OCI-LY1 (cell line): Measurements from ENCODE around the gene SFSWAP.

Experiments
- H2AFZ ChIP-seq: fragments of 200-600 bp; sonication (generic), shearing (Covaris generic); 2 replicates; pipeline ENCODE4 v1.6.0; 2014; ENCODE audit warnings: antibody characterized with exemption, mild to moderate bottlenecking, low read length
- H3F3A ChIP-seq: fragments of 200-600 bp; sonication (generic), shearing (Covaris generic); 2 replicates; pipeline ENCODE4 v1.6.0; 2014; ENCODE audit warnings: mild to moderate bottlenecking, antibody characterized with exemption, low read length, moderate library complexity; ENCODE audit not compliant: insufficient read depth
- H3K27ac ChIP-seq: fragments of 200-600 bp; sonication (generic); 2 replicates; pipeline ENCODE4 v1.5.1; 2014; ENCODE audit warnings: low read length, mixed run types, mild to moderate bottlenecking, low read depth; ENCODE audit not compliant: poor library complexity, severe bottlenecking
- H3K27me3 ChIP-seq: fragments of 200-600 bp; sonication (generic); 2 replicates; pipeline ENCODE4 v1.6.0; 2014; ENCODE audit warnings: antibody characterized with exemption, mild to moderate bottlenecking, low read length, moderate library complexity; ENCODE audit not compliant: insufficient read depth
- H3K36me3 ChIP-seq: fragments of 200-600 bp; sonication (generic); 2 replicates; pipeline ENCODE4 v1.6.1; 2014; ENCODE audit warnings: mild to moderate bottlenecking, antibody characterized with exemption, low read length, moderate library complexity, mixed read lengths; ENCODE audit not compliant: insufficient read depth
- H3K4me1 ChIP-seq: fragments of 200-600 bp; sonication (generic); 2 replicates; pipeline ENCODE4 v1.5.1; 2014; ENCODE audit warnings: mild to moderate bottlenecking, low read length, moderate library complexity; ENCODE audit not compliant: insufficient read depth, severe bottlenecking
- H3K4me2 ChIP-seq: fragments of 200-600 bp; sonication (generic), shearing (Covaris generic); 2 replicates; pipeline ENCODE4 v1.6.1; 2014; ENCODE audit warnings: low read length
- H3K4me3 ChIP-seq: fragments of 200-600 bp; sonication (generic); 2 replicates; pipeline ENCODE4 v1.5.1; 2014; ENCODE audit warnings: low read length, low read depth, mild to moderate bottlenecking, mixed read lengths; ENCODE audit not compliant: poor library complexity, severe bottlenecking
- H3K79me2 ChIP-seq: fragments of 200-600 bp; shearing (Covaris generic); 2 replicates; pipeline ENCODE4 v1.6.1; 2016; ENCODE audit warnings: mixed run types, low read length, mixed read lengths; ENCODE audit not compliant: insufficient read depth
- H3K9ac ChIP-seq: fragments of 200-600 bp; sonication (generic), shearing (Covaris generic); 2 replicates; pipeline ENCODE4 v1.6.1; 2014; ENCODE audit warnings: mild to moderate bottlenecking, low read length, mixed read lengths
- H3K9me2 ChIP-seq: fragments of 200-600 bp; sonication (generic), shearing (Covaris generic); 2 replicates; pipeline ENCODE4 v1.6.1; 2014; ENCODE audit warnings: low read depth, mild to moderate bottlenecking, low read length, mixed read lengths
- H3K9me3 ChIP-seq: fragments of 200-600 bp; shearing (Covaris generic); 2 replicates; pipeline ENCODE4 v1.6.1; 2014; ENCODE audit warnings: low read length, mixed read lengths
- H4K20me1 ChIP-seq: fragments of 200-600 bp; sonication (generic), shearing (Covaris generic); 2 replicates; pipeline ENCODE4 v1.6.0; 2016; ENCODE audit warnings: mild to moderate bottlenecking, low read length; ENCODE audit not compliant: insufficient read depth
- EZH2 ChIP-seq: fragments of 200-600 bp; sonication (generic), shearing (Covaris generic); IDR thresholded peaks from 2 replicates; pipeline ENCODE4 v1.8.0; 2017; ENCODE audit warnings: borderline replicate concordance, mixed run types, mild to moderate bottlenecking, antibody characterized with exemption, low read length, moderate library complexity, mixed read lengths
- TF ChIP-seq, protein P1 (sequence below): fragments of 200-600 bp; sonication (generic), shearing (Covaris generic); IDR thresholded peaks from 2 replicates; pipeline ENCODE4 v1.5.1; 2017; ENCODE audit warnings: mild to moderate bottlenecking, antibody characterized with exemption, low read length, moderate library complexity, mixed read lengths

The SFSWAP gene

DNA sequence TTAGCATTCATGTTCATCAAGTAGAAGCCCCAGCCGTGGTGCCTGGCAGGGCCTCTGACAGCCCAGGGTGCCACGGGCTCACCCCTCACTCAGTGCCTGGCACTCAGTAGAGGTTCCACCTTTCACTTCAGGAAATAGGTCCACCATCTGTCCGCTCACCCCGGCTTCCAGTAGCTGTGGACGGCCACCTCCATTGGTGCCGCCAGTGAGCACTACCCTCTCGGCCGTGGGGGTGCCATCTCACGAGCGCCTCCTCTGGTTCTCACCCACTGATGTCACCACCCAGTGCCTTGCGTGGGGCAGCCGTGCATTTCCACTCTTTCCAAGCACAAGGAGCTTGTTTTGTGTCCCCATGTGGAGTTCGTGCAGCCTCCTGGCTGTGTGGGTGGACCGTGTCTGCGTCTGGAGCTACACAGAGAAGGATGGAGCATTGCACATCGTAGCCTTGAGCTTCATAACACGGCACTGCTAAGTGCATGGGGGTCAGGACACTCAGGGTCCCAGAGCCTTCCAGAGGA, 76.3 kb downstream of the SFSWAP start:
- Histone ChIP-seq H3K27me3 (no peaks in the 10 kb centered on the region), H4K20me1 (no peaks in the 10 kb centered on the region), H3K4me3 (no peak overlapping the region), H2AFZ (no peak overlapping the region), H3K4me2 (no peak overlapping the region), H3K79me2 (no peaks in the 10 kb centered on the region), H3K9me2 (no peaks in the 10 kb centered on the region), H3K4me1 (no peaks in the 10 kb centered on the region), H3K27ac (no peak overlapping the region), H3K9ac (no peak overlapping the region), H3K36me3 (peaks cover 76% of the 10 kb centered on the region), H3K9me3 (no peaks in the 10 kb centered on the region), H3F3A (no peaks in the 10 kb centered on the region)
- TF ChIP-seq, protein P1, sequence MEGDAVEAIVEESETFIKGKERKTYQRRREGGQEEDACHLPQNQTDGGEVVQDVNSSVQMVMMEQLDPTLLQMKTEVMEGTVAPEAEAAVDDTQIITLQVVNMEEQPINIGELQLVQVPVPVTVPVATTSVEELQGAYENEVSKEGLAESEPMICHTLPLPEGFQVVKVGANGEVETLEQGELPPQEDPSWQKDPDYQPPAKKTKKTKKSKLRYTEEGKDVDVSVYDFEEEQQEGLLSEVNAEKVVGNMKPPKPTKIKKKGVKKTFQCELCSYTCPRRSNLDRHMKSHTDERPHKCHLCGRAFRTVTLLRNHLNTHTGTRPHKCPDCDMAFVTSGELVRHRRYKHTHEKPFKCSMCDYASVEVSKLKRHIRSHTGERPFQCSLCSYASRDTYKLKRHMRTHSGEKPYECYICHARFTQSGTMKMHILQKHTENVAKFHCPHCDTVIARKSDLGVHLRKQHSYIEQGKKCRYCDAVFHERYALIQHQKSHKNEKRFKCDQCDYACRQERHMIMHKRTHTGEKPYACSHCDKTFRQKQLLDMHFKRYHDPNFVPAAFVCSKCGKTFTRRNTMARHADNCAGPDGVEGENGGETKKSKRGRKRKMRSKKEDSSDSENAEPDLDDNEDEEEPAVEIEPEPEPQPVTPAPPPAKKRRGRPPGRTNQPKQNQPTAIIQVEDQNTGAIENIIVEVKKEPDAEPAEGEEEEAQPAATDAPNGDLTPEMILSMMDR, result no peak
- no peak for TF ChIP-seq EZH2

DNA sequence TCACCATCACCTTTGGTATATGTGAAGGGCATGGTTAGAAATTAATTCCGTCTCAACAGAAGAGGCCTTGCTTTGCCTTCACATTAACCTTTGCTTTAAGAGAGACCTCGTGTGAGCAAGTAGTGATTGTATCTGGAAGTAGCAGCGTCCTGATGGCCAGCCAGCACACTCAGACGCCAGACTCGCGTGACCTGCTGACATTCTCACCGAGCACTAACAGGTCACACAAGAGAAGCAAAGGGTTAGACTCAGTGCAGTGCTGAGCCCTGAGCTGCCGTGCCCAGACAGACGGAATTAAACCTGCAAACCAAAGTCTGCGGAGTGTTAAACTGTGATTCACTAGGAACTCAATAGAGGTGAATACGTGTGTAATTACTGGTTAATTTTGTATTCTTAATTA, 77.2 kb downstream of the SFSWAP start:
- Histone ChIP-seq H3K9me3 (no peaks in the 10 kb centered on the region), H3K4me2 (no peak overlapping the region), H3K36me3 (peaks cover 74% of the 10 kb centered on the region), H3K4me3 (no peak overlapping the region), H3K9ac (no peak overlapping the region), H3K27me3 (no peaks in the 10 kb centered on the region), H4K20me1 (no peaks in the 10 kb centered on the region), H3K27ac (no peak overlapping the region), H3F3A (no peaks in the 10 kb centered on the region), H3K9me2 (no peaks in the 10 kb centered on the region), H2AFZ (no peak overlapping the region), H3K79me2 (no peaks in the 10 kb centered on the region), H3K4me1 (no peaks in the 10 kb centered on the region)
- TF ChIP-seq, protein P1, result no peak
- TF ChIP-seq EZH2, result no peak

DNA sequence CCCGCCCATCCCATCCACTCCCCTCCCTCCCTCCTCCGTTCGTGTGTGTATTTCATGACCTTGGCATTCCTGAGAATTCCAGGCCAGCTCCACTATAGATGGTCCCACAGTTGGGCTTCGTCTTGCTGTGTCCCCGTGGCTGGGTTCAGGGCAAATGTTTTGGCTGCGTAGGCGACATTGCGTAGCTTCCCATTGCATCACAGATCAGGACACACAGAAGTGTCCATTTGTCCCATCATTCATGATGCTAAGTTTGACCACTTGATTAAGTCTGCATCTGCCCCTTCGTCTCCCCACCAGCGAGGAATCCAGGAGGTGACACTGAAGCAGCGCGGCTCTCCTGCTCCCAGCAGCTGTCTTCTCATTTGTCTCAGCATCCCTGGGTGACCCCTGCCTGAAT, 78.7 kb downstream of the SFSWAP start:
- H3K36me3 ChIP-seq, result peaks cover 67% of the 10 kb centered on the region
- no peak overlapping the region for H2AFZ ChIP-seq
- H3K27me3 ChIP-seq, result no peaks in the 10 kb centered on the region
- H3K79me2 ChIP-seq, result no peaks in the 10 kb centered on the region
- H3K4me2 ChIP-seq, result no peak overlapping the region
- no peaks in the 10 kb centered on the region for H3K4me1 ChIP-seq
- TF ChIP-seq EZH2, result no peak
- H3K4me3 ChIP-seq, result no peak overlapping the region
- no peak overlapping the region for H3K27ac ChIP-seq
- H3K9me2 ChIP-seq, result no peaks in the 10 kb centered on the region
- H3K9me3 ChIP-seq, result no peaks in the 10 kb centered on the region
- no peaks in the 10 kb centered on the region for H4K20me1 ChIP-seq
- H3K9ac ChIP-seq, result no peak overlapping the region
- no peaks in the 10 kb centered on the region for H3F3A ChIP-seq
